Effector memory CD4-positive, alpha-beta T cell (primary cell): ENCODE measurements around the gene SHROOM3.

Experiments used
- DNase-seq, 3 donors: peaks; one replicate each; pipeline ENCODE4 v3.0.0-alpha.2; 2020
- H3K27ac ChIP-seq: 2 replicates; pipeline ENCODE4 v1.7.0; 2013; ENCODE audit warnings: mild to moderate bottlenecking, low read length, moderate library complexity; ENCODE audit not compliant: insufficient read depth, poor library complexity, severe bottlenecking
- H3K27me3 ChIP-seq: replicated peaks from 2 replicates; pipeline ENCODE4 v1.7.0; 2013; ENCODE audit warnings: mild to moderate bottlenecking, low read length; ENCODE audit not compliant: insufficient read depth, control insufficient read depth, poor library complexity, severe bottlenecking
- H3K36me3 ChIP-seq: 2 replicates; pipeline ENCODE4 v1.7.0; 2013; ENCODE audit warnings: mild to moderate bottlenecking, low read length, moderate library complexity; ENCODE audit not compliant: control insufficient read depth, insufficient read depth
- H3K4me1 ChIP-seq: 2 replicates; pipeline ENCODE4 v1.7.0; 2013; ENCODE audit warnings: low read length, mild to moderate bottlenecking; ENCODE audit not compliant: control insufficient read depth, insufficient read depth, poor library complexity, severe bottlenecking
- H3K4me3 ChIP-seq: 2 replicates; pipeline ENCODE4 v1.7.0; 2013; ENCODE audit warnings: low read length, low read depth, mild to moderate bottlenecking; ENCODE audit not compliant: insufficient read depth, poor library complexity, severe bottlenecking
- H3K9me3 ChIP-seq: 2 replicates; pipeline ENCODE4 v1.7.0; 2013; ENCODE audit warnings: mild to moderate bottlenecking, low read length, moderate library complexity; ENCODE audit not compliant: control insufficient read depth

SHROOM3 gene

DNA sequence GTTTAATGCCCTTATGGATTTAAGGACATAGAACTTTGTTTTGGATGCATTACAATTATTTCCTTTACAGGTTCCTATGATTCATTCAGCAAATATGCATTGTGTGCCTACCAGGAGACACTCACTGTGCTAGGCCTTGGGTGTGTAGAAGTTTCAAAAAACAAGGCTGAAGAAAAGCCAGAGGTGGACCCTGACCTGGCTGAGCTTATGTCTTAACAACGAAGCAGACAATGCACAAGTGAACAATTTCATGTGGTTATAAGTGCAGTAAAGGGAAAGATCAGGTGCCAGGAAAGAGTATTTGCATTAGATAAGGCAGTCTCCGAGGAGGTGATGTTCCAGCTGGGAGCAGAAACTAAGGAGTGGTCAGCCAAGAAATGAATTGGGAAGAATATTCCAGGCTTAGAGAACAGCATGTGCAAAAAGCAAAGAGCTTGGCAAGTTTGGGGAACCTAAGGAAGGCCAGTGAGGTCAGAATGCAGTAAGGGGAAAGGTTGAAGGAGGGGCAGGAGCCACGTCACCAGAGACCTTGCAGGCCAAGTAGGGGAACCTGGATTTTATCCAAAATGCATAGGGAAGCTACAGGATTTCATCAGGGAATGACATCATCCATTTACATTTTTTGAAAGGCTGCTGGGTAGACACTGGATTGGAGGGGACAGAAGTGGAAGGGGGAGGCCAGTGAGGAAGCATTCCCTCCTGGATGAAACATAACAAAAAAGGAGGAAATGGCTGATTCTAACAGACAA lies 269.3 kb downstream of the SHROOM3 start:
- Histone ChIP-seq H3K4me3 (no peak overlapping the region), H3K4me1 (no peaks in the 10 kb centered on the region), H3K27me3 (no peaks in the 10 kb centered on the region), H3K9me3 (no peaks in the 10 kb centered on the region), H3K36me3 (no peaks in the 10 kb centered on the region), H3K27ac (no peak overlapping the region)
- DNase-seq = no peak

DNA sequence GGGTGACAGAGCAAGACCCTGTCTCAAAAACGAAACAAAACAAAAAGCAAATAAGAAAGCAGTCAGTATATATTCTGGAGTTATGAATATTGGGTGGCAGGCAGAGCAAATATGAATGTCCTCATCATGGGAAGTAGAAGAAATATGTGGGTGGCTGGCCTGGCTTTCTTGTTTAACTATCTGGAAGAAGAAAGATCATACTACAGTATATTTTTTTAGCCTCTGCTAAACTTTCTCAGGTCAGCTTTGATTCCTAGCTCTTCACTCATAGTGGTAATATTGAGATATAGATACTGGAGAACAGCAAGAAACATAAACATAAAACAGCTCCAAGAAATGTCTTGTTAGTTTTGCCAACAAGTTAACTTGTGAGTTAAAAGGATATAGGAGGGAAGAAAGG lies 270.4 kb downstream of the SHROOM3 start:
- Histone ChIP-seq H3K27me3 (no peaks in the 10 kb centered on the region), H3K27ac (no peak overlapping the region), H3K9me3 (no peaks in the 10 kb centered on the region), H3K4me1 (no peaks in the 10 kb centered on the region), H3K4me3 (no peak overlapping the region), H3K36me3 (no peaks in the 10 kb centered on the region)
- no peak for DNase-seq

DNA sequence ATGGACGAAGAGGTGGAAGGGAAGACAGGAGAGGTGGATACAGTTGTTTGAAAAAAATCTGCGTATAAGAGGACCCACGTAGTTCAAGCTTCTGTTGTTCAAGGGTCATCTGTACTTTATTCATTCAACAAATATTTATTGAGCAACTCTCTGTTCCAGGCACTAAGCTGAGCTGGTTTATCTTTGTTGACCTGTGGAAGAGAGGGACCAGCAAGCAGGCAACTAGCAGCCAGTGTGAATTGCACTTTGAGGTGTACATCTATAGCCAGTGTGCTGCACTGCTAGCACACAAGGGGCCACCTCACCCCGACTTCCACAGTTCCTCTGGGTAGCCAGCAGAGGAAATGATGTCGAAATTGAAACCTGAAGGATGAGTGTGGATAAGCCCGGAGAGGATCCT lies 271.6 kb downstream of the SHROOM3 start:
- Histone ChIP-seq H3K36me3 (no peaks in the 10 kb centered on the region), H3K9me3 (no peaks in the 10 kb centered on the region), H3K27me3 (no peaks in the 10 kb centered on the region), H3K27ac (no peak overlapping the region), H3K4me3 (no peak overlapping the region), H3K4me1 (no peaks in the 10 kb centered on the region)
- no peak for DNase-seq

DNA sequence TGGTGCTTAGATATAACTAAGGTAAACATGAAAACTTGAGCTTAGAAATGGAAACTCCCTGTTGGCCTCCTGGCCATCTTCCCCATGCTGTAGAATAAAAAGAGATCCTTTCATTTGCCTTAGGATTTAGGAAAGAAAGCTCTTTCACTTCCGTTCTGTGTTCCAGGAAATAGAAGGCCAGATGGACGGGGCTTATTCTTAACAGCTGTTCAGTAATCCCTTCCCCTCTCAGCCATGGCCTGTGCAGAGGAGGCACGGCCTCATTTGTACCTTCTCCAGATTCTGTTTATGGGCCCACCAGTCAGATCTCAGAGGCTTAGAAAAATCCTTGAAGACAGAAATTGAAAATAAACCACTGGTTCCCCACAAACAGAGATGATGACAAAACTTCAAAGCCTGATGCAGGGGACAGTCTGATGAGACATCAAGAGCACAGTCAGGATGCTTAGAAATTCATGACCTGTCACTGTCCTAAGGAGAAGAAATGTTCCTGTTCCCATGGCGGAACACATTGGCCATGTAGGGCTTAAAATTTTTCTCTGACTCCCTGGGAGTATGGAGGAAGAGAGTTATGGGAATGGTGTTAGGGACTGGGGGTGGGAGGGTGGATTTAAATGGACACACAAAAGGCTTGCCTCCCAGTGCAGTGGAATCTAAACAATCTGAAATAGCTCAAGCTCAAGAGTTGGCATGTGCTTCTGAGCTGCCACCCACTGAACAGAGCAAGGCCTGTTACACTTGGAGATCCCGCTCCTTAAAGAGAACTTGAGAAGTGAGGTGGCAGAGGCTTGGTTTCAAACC lies 274.1 kb downstream of the SHROOM3 start:
- Histone ChIP-seq H3K4me1 (no peaks in the 10 kb centered on the region), H3K27me3 (no peaks in the 10 kb centered on the region), H3K9me3 (no peaks in the 10 kb centered on the region), H3K4me3 (no peak overlapping the region), H3K27ac (no peak overlapping the region), H3K36me3 (no peaks in the 10 kb centered on the region)
- DNase-seq = no peak

DNA sequence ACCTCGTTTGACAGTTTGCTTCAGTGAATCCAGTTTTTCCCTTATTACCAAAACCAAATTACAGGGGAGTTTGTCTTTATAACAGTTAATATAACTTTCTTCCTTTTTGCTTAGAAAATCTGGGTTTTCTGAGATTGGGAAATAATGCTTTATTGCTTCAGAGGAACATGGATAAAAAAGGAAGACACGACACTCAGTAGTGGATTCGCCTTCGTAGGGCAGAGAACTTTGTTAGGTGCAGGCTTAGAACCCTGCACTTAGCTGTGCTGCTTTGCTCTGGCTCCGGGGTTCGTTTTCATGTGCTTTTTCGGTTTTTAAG lies 274.7 kb downstream of the SHROOM3 start:
- no peak for DNase-seq

DNA sequence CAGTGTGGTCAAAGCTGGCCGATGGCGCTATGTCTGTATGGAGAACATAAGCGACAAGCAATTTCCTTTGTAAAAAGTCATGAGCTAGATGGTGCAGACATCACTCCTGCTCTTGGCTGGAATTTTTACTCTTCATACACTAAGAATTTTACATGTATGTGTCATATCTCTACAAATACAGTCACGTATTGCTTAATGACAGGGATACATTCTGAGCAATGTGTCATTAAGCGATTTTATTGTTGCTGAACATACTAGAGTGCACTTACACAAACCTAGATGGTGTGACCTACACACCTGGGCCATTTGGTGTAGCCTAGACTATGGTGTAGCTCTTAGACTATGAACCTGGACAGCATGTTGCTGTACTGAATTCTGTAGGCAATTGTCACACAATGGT lies 277.5 kb downstream of the SHROOM3 start:
- DNase-seq = no peak
- Histone ChIP-seq H3K27ac (no peak overlapping the region), H3K4me3 (no peak overlapping the region), H3K9me3 (no peaks in the 10 kb centered on the region), H3K27me3 (no peaks in the 10 kb centered on the region), H3K36me3 (no peaks in the 10 kb centered on the region), H3K4me1 (no peaks in the 10 kb centered on the region)

More for the DNA sequence above, 274.7 kb downstream of the SHROOM3 start:
- no peaks in the 10 kb centered on the region for H3K36me3 ChIP-seq
- H3K27me3 ChIP-seq = no peaks in the 10 kb centered on the region
- H3K4me1 ChIP-seq = no peaks in the 10 kb centered on the region
- no peak overlapping the region for H3K27ac ChIP-seq
- no peaks in the 10 kb centered on the region for H3K9me3 ChIP-seq
- H3K4me3 ChIP-seq = no peak overlapping the region

DNA sequence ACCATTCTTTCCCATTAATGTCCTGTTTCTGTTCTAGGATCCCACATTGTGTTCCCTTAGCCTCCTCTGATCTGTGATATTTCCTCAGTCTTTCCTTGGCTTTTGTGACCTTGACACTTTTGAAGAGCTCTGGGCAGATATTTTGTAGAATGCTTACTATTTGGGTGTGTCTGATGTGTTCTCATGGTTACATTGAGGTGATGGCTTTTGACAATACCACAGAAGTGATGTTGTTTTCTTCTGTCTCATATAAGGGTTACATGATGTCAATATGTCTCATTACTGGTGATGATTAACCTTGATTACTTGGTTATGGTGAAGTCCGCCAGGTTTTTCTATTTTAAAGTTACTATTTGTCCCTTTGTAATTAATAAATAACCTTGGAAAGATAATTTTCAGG lies 279.2 kb downstream of the SHROOM3 start:
- H3K27me3 ChIP-seq = no peaks in the 10 kb centered on the region
- no peaks in the 10 kb centered on the region for H3K4me1 ChIP-seq
- no peaks in the 10 kb centered on the region for H3K9me3 ChIP-seq
- no peak for DNase-seq
- H3K27ac ChIP-seq = no peak overlapping the region
- H3K36me3 ChIP-seq = no peaks in the 10 kb centered on the region
- H3K4me3 ChIP-seq = no peak overlapping the region

DNA sequence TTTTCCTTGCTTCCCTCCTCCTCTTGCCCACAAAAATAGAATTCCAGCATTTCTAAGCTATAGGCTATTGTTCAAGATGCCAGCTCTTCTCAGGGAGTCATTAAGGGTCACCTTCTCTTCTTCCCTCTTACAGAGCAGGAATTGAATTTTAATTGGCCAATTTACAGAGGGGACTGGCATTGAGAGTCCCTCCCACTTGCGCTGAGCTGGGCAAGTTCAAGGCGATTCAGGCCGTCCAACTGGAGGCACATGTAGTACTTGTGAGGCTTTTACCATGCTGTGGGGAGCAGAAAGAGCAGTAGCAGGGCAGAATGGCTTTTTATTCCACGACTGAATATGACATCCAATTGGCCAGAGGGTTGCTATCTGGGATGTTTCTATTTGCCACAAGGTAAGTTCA lies 281.0 kb downstream of the SHROOM3 start:
- H3K27ac ChIP-seq = no peak overlapping the region
- no peak overlapping the region for H3K4me3 ChIP-seq
- H3K9me3 ChIP-seq = no peaks in the 10 kb centered on the region
- no peaks in the 10 kb centered on the region for H3K36me3 ChIP-seq
- H3K4me1 ChIP-seq = no peaks in the 10 kb centered on the region
- no peaks in the 10 kb centered on the region for H3K27me3 ChIP-seq
- DNase-seq = no peak

DNA sequence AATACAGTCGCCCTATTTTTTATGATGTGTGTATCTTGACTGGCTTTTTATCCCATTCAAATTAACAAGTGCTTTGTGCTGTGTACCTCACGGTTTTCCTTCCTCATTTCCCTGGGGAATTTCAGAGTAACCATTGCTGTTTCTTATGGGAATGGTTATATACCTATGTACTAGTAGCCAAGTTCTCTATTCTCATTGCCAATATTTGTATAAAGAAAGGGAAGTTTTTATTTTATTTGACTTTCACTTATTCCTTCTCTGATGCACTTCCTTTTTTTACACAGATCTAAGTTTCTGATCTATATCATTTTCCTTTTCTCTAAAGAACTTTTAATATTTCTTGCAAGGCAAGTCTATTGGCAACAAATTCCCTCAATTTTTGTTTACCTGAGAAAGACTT lies 281.6 kb downstream of the SHROOM3 start:
- Histone ChIP-seq H3K4me3 (no peak overlapping the region), H3K27me3 (no peaks in the 10 kb centered on the region), H3K27ac (no peak overlapping the region), H3K4me1 (no peaks in the 10 kb centered on the region), H3K9me3 (no peaks in the 10 kb centered on the region), H3K36me3 (no peaks in the 10 kb centered on the region)
- no peak for DNase-seq

DNA sequence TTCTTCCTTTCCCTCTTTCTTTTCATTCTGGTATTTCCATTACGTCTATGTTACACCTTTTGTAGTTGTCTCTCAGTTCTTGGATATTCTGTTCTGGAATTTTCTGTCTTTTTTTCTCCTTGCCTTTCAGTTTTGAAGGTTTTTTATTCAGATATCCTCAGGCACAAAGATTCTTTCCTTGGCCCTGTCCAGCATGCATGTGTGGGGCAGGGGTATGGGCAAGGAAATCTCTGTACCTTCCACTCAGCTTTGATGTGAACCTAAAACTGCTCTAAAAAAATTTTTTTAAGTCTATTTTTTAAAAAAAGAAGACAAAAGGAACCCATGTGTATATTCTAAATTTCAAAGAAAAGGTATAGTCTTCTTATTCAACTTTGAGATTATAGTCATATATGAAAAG lies 282.4 kb downstream of the SHROOM3 start:
- Histone ChIP-seq H3K27me3 (no peaks in the 10 kb centered on the region), H3K4me3 (no peak overlapping the region), H3K9me3 (no peaks in the 10 kb centered on the region), H3K4me1 (no peaks in the 10 kb centered on the region), H3K36me3 (no peaks in the 10 kb centered on the region), H3K27ac (no peak overlapping the region)
- no peak for DNase-seq
